GM12874 (cell line): Measurements from ENCODE around the gene PRKCZ.

ENCODE experiments used
- CTCF ChIP-seq: IDR thresholded peaks from 2 replicates; pipeline ENCODE4 v1.5.1; 2011; ENCODE audit warnings: low read depth, mild to moderate bottlenecking, control low read depth, low read length, moderate library complexity; ENCODE audit not compliant: insufficient read depth

PRKCZ gene

GRCh38 chr1:2025491-2025981 lies 24.7 kb upstream of the PRKCZ start:
- no peak for TF ChIP-seq CTCF

GRCh38 chr1:2027961-2028583 lies 22.1 kb upstream of the PRKCZ start:
- no peak for TF ChIP-seq CTCF

DNA sequence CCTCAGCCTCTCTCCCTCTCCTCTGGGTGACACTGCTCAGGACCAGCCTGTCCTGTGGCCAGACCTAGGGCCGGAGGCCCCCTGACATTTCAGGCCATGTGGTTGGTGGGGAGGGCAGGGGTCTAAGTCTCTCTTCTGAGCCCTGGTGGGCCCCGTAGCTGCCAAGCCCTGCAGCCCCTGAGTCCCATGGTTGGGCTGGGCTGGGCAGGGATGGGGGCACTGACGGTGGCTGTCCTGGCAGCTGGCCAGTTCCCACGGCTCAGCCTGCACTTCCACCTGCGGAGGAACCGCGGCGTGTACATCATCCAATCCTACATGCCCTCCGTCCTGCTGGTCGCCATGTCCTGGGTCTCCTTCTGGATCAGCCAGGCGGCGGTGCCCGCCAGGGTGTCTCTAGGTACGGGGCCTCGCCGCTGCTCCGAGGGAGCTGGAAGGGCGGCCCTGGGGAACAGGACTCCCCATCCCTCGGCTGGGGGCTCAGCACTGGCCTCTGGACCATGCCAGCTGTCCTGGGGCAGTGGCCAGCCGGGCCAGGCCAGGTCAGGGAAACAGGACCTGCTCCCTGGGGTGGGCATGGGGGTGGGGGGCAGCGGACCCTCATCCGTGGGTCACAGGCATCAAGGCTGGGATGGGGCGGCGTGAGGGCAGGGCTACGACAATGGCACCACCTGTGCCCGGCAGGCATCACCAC lies 21.2 kb upstream of the PRKCZ start:
- no peak for TF ChIP-seq CTCF

DNA sequence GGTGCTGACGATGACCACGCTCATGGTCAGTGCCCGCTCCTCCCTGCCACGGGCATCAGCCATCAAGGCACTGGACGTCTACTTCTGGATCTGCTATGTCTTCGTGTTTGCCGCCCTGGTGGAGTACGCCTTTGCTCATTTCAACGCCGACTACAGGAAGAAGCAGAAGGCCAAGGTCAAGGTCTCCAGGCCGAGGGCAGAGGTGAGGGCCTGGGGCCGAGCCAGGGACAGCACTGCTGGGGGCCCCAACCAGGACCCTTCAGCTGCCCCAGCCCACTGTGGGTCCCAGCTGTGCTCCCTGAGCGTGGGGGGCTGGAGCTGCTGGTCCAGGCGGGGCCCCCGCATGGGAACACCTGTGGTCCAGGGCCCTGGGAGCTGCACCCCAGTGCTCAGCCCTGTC lies 20.6 kb upstream of the PRKCZ start:
- TF ChIP-seq CTCF = no peak

GRCh38 chr1:2030076-2030871 lies 19.9 kb upstream of the PRKCZ start:
- TF ChIP-seq CTCF = no peak

DNA sequence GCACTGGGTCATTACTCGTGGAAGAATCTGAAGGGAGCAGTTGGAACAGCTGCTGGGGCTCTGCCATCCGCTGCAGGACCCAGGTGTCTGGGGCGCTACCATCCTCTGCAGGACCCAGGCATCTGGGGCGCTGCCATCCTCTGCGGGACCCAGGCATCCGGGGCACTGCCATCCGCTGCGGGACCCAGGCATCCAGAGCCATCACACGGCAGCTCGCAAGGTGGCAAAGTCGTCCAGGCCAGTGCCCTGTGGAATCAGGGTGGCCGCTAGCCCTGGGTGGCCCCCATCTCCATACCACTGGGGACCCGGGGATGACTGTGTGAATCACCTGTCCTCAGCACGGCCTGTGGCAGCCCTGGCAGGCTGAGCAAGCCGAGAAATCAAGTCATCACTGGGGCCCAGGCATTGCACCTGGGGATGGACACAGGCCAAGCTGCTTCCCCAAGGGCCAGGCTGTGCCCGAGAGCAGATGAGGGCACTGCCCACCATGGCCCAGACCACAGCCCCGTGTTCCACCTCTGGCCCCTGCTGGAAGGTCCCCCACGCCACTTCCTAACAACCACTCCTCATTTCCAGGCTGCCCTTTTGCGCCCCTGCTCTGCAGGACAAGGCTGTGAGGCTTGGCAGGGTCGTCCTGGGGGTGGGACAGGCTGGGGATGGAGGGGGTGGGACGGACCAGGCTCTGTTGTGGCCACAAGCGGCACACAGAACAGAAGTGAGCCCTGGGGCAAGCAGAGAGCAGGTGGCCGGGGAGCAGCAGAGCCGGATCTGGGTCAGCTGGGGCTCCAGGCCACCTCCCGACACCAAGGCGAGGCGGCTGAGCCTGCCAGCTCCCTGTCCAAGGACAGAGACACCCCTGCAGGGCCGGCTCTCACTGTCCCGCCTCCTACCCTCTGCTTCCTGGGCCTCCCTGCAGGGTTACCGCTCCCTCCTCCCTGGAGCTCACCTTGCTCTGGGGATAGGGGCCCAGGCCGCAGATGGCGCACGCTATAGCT lies 18.4 kb upstream of the PRKCZ start:
- TF ChIP-seq CTCF = no peak
